ENCODE measurements around the gene TRIM37.

DNA sequence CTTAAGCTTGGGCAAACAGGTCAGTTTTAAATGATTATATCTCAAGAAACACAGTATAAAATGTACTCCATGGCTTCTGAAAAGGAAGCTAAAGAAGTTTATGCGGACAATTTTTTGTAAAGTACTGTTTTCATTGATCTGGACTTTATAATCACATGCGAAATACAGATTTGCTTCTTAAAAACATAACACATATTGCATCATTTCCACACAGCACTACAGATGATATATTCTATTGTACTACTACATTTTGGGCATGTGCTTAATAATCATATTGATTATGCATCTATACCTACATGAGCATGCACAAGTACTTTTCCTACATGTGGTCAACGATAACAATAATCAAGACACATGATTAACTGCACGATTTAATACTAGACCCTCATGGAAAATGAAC lies 22.5 kb downstream of the TRIM37 start:
- TF ChIP-seq, protein P1, sequence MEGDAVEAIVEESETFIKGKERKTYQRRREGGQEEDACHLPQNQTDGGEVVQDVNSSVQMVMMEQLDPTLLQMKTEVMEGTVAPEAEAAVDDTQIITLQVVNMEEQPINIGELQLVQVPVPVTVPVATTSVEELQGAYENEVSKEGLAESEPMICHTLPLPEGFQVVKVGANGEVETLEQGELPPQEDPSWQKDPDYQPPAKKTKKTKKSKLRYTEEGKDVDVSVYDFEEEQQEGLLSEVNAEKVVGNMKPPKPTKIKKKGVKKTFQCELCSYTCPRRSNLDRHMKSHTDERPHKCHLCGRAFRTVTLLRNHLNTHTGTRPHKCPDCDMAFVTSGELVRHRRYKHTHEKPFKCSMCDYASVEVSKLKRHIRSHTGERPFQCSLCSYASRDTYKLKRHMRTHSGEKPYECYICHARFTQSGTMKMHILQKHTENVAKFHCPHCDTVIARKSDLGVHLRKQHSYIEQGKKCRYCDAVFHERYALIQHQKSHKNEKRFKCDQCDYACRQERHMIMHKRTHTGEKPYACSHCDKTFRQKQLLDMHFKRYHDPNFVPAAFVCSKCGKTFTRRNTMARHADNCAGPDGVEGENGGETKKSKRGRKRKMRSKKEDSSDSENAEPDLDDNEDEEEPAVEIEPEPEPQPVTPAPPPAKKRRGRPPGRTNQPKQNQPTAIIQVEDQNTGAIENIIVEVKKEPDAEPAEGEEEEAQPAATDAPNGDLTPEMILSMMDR (IDR thresholded peaks at IDR 0.05), result no peak
- TF ChIP-seq EZH2 (IDR thresholded peaks at IDR 0.05; ENCODE audit: borderline replicate concordance, insufficient read depth, low read depth, low read length, poor library complexity, severe bottlenecking), result no peak

All from B cell (primary cell).